Measurements from ENCODE around the gene CHD2. TPM values are rescaled to one million over a fixed set of nuclear protein-coding genes. Genes with fewer than 3 reads are reported as not detected.

Gene CHD2
- polyA plus RNA-seq, 1 experiment, result 38.2 TPM

GRCh38 chr15:92951800-92952457 is 51.8 kb downstream of the CHD2 start:
- ChIA-PET POLR2A (no interaction called here), CTCF (interaction anchor here (1.1 to 1.2 kb wide), 2 partner anchors 9 to 15 kb away, joined by 3 to 4 read pairs; no protein-coding TSS in a partner anchor)
- no peaks in the 10 kb centered on the region for H3K27me3 ChIP-seq (ENCODE audit: control insufficient read depth, insufficient read depth, low read length)
- TF ChIP-seq CTCF (IDR thresholded peaks at IDR 0.05; ENCODE audit: insufficient read depth, low read depth, low read length), result no peak
- DNase-seq (ENCODE audit: low read depth), result no peak
- peaks cover 27% of the 10 kb centered on the region for H3K36me3 ChIP-seq (ENCODE audit: control insufficient read depth, insufficient read depth, low read length)
- no peak overlapping the region for H3K4me3 ChIP-seq (ENCODE audit: low read depth, low read length)

GRCh38 chr15:92952458-92952850 is 52.3 kb downstream of the CHD2 start:
- H3K4me3 ChIP-seq (ENCODE audit: low read depth, low read length), result no peak overlapping the region
- ChIA-PET POLR2A (interaction anchor here (0.5 kb wide), 1 partner anchor 167 kb away, joined by 4 read pairs; no protein-coding TSS in a partner anchor), CTCF (no interaction called here)
- DNase-seq (ENCODE audit: low read depth), result no peak
- no peaks in the 10 kb centered on the region for H3K27me3 ChIP-seq (ENCODE audit: control insufficient read depth, insufficient read depth, low read length)
- no peak for TF ChIP-seq CTCF (IDR thresholded peaks at IDR 0.05; ENCODE audit: insufficient read depth, low read depth, low read length)
- peaks cover 24% of the 10 kb centered on the region for H3K36me3 ChIP-seq (ENCODE audit: control insufficient read depth, insufficient read depth, low read length)

GRCh38 chr15:92953566-92953965 is 53.4 kb downstream of the CHD2 start:
- CTCF ChIA-PET, result interaction anchor here (1.4 kb wide), 1 partner anchor 17 kb away, joined by 3 read pairs; no protein-coding TSS in a partner anchor
- no peak overlapping the region for H3K4me3 ChIP-seq (ENCODE audit: low read depth, low read length)
- POLR2A ChIA-PET, result interaction anchor here (0.6 kb wide), 1 partner anchor 38 kb away, joined by 4 read pairs; no protein-coding TSS in a partner anchor
- DNase-seq (ENCODE audit: low read depth), result no peak
- no peak for TF ChIP-seq CTCF (IDR thresholded peaks at IDR 0.05; ENCODE audit: insufficient read depth, low read depth, low read length)
- H3K36me3 ChIP-seq (ENCODE audit: control insufficient read depth, insufficient read depth, low read length), result peaks cover 20% of the 10 kb centered on the region
- H3K27me3 ChIP-seq (ENCODE audit: control insufficient read depth, insufficient read depth, low read length), result no peaks in the 10 kb centered on the region

- ChIA-PET POLR2A (interaction anchor here (0.6 kb wide), 1 partner anchor 37 kb away, joined by 4 read pairs; no protein-coding TSS in a partner anchor), CTCF (interaction anchor here (1.4 to 1.6 kb wide), 2 partner anchors 10 to 18 kb away, joined by 3 to 7 read pairs; no protein-coding TSS in a partner anchor)
- Histone ChIP-seq H3K4me3 (ENCODE audit: low read depth, low read length) (no peak overlapping the region), H3K27me3 (ENCODE audit: control insufficient read depth, insufficient read depth, low read length) (no peaks in the 10 kb centered on the region), H3K36me3 (ENCODE audit: control insufficient read depth, insufficient read depth, low read length) (peaks cover 17% of the 10 kb centered on the region)
- no peak for TF ChIP-seq CTCF (IDR thresholded peaks at IDR 0.05; ENCODE audit: insufficient read depth, low read depth, low read length)
- DNase-seq (ENCODE audit: low read depth), result no peak
These were observed 53.9 kb downstream of the CHD2 start for GRCh38 chr15:92954002-92954401.

DNA sequence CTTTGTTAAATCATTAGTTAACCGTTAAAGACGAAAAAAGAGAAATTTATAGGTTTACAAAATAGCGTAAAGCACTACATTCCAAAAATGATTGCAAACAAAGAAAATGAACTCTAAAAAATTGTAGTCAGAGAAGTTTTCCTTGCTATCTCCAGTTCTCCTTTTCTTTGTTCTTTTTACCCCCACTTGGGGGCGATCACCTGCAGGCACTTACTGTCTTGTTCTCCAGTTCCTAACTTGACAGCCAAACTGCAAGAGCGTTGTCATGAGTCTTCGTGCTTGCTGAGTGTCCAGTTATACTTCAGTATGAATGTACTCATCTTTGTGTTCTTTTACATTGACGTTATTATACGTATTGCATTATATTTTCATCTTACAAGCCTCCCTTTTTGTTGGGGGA is 54.5 kb downstream of the CHD2 start:
- no peak for DNase-seq (ENCODE audit: low read depth)
- H3K27me3 ChIP-seq (ENCODE audit: control insufficient read depth, insufficient read depth, low read length), result no peaks in the 10 kb centered on the region
- H3K4me3 ChIP-seq (ENCODE audit: low read depth, low read length), result no peak overlapping the region
- POLR2A ChIA-PET, result no interaction called here
- TF ChIP-seq CTCF (IDR thresholded peaks at IDR 0.05; ENCODE audit: insufficient read depth, low read depth, low read length), result peak; percentile 28; the same call in 1 of the 2 replicates
- H3K36me3 ChIP-seq (ENCODE audit: control insufficient read depth, insufficient read depth, low read length), result peaks cover 14% of the 10 kb centered on the region
- CTCF ChIA-PET, result interaction anchor here (1.6 kb wide), 1 partner anchor 10 kb away, joined by 7 read pairs; no protein-coding TSS in a partner anchor

Data from BJ (cell line).